HUDEP-2 (cell line): ENCODE data around the gene USP15.

Experiments used
- DNase-seq, 76 experiments: peaks; one replicate each; lab custom pipeline; 2025; ENCODE audit not compliant: unreplicated experiment in 76 of 76; lab: John Stamatoyannopoulos, UW

Gene USP15

GRCh38 chr12:62259993-62260732 is at the start of gene USP15:
Gene USP15 (plus strand): TSS chr12:62260404. CDS start chr12:62260415, 11 bp downstream.
- peak in 75 of 76 experiments; percentile 54 to 99 (median 94) for DNase-seq

- DNase-seq: peak in 44 of 76 experiments; percentile 4 to 68 (median 25)
Measured at GRCh38 chr12:62210422-62210821, 49.8 kb upstream of the USP15 start.

- peak in 29 of 76 experiments; percentile 5 to 70 (median 30) for DNase-seq
Measured at GRCh38 chr12:62211510-62211909, 48.7 kb upstream of the USP15 start.

GRCh38 chr12:62214846-62215245 is 45.4 kb upstream of the USP15 start:
- no peak for DNase-seq

GRCh38 chr12:62215506-62215905 is 44.7 kb upstream of the USP15 start:
- DNase-seq: no peak

- no peak for DNase-seq
Measured at GRCh38 chr12:62217466-62218194, 42.6 kb upstream of the USP15 start.

- DNase-seq: no peak
Measured at GRCh38 chr12:62221107-62221506, 39.1 kb upstream of the USP15 start.

GRCh38 chr12:62224601-62225000 is 35.6 kb upstream of the USP15 start:
- no peak for DNase-seq

- DNase-seq: no peak
Measured at GRCh38 chr12:62227091-62227490, 33.1 kb upstream of the USP15 start.

- no peak for DNase-seq
Measured at GRCh38 chr12:62230652-62231051, 29.6 kb upstream of the USP15 start.

- peak in 8 of 76 experiments; percentile 9 to 45 (median 20) for DNase-seq
Measured at GRCh38 chr12:62232143-62232729, 28.0 kb upstream of the USP15 start.

GRCh38 chr12:62233805-62234204 is 26.4 kb upstream of the USP15 start:
- peak in 4 of 76 experiments; percentile 9 to 36 (median 21) for DNase-seq

- DNase-seq: no peak
Measured at GRCh38 chr12:62239571-62239970, 20.6 kb upstream of the USP15 start.

GRCh38 chr12:62247281-62248045 is 12.7 kb upstream of the USP15 start:
- DNase-seq: peak in 1 of 76 experiments; percentile 7

GRCh38 chr12:62248873-62249272 is 11.3 kb upstream of the USP15 start:
- peak in 71 of 76 experiments; percentile 19 to 93 (median 72) for DNase-seq

- no peak for DNase-seq
Measured at GRCh38 chr12:62249419-62249818, 10.8 kb upstream of the USP15 start.

GRCh38 chr12:62250671-62251608 is 9.3 kb upstream of the USP15 start:
- peak in 70 of 76 experiments; percentile 7 to 89 (median 60) for DNase-seq

GRCh38 chr12:62251609-62251958 is 8.6 kb upstream of the USP15 start:
- DNase-seq: no peak

GRCh38 chr12:62252576-62252975 is 7.6 kb upstream of the USP15 start:
- no peak for DNase-seq

- DNase-seq: no peak
Measured at GRCh38 chr12:62254967-62255366, 5.2 kb upstream of the USP15 start.
